ENCODE results near the gene MAP4K4.
A peak's percentile ranks its signal among the peaks of the same experiment; 100 is the strongest.

The MAP4K4 gene

GRCh38 chr2:101793277-101793969, 95.9 kb downstream of the MAP4K4 start:
- DNase-seq: no peak

GRCh38 chr2:101794141-101794540, 96.6 kb downstream of the MAP4K4 start:
- no peak for DNase-seq

GRCh38 chr2:101795033-101795432, 97.5 kb downstream of the MAP4K4 start:
- no peak for DNase-seq

GRCh38 chr2:101796825-101797600, 99.5 kb downstream of the MAP4K4 start:
- DNase-seq: no peak

- DNase-seq: no peak
Measured at GRCh38 chr2:101801496-101801895, 104.0 kb downstream of the MAP4K4 start.

- no peak for DNase-seq
Measured at GRCh38 chr2:101802329-101802728, 104.8 kb downstream of the MAP4K4 start.

- DNase-seq: no peak
Measured at GRCh38 chr2:101803128-101803527, 105.6 kb downstream of the MAP4K4 start.

- no peak for DNase-seq
Measured at GRCh38 chr2:101803945-101804696, 106.6 kb downstream of the MAP4K4 start.

- DNase-seq: no peak
Measured at GRCh38 chr2:101805152-101806088, 107.9 kb downstream of the MAP4K4 start.

GRCh38 chr2:101806123-101806522, 108.6 kb downstream of the MAP4K4 start:
- no peak for DNase-seq

- peak; percentile 25 for DNase-seq
Measured at GRCh38 chr2:101806701-101807100, 109.2 kb downstream of the MAP4K4 start.

GRCh38 chr2:101807242-101807641, 109.7 kb downstream of the MAP4K4 start:
- DNase-seq: no peak

- no peak for DNase-seq
Measured at GRCh38 chr2:101808006-101808562, 110.6 kb downstream of the MAP4K4 start.

GRCh38 chr2:101809698-101810097, 112.2 kb downstream of the MAP4K4 start:
- no peak for DNase-seq

GRCh38 chr2:101811226-101812015, 113.9 kb downstream of the MAP4K4 start:
- no peak for DNase-seq

- no peak for DNase-seq
Measured at GRCh38 chr2:101812226-101812625, 114.7 kb downstream of the MAP4K4 start.

- DNase-seq: no peak
Measured at GRCh38 chr2:101814752-101815151, 117.2 kb downstream of the MAP4K4 start.

- DNase-seq: no peak
Measured at GRCh38 chr2:101815154-101815553, 117.6 kb downstream of the MAP4K4 start.

- DNase-seq: no peak
Measured at GRCh38 chr2:101815739-101816391, 118.4 kb downstream of the MAP4K4 start.

- DNase-seq: no peak
Measured at GRCh38 chr2:101816598-101816997, 119.1 kb downstream of the MAP4K4 start.

- no peak for DNase-seq
Measured at GRCh38 chr2:101817481-101817880, 120.0 kb downstream of the MAP4K4 start.

All from suppressor macrophage treated with lipopolysaccharide for 4 hours (primary cell).